H9 (cell line): ENCODE data around the gene CFAP99. TPM values are rescaled to one million over a fixed set of nuclear protein-coding genes. Genes with fewer than 3 reads are reported as not detected.
A peak's percentile ranks its signal among the peaks of the same experiment; 100 is the strongest.

Experiments
- DNase-seq: peaks from one replicate; pipeline ENCODE4 v3.0.0-alpha.2; 2017
- H2AFZ ChIP-seq: one replicate; pipeline ENCODE4 v1.6.1; 2013; ENCODE audit warnings: mild to moderate bottlenecking, low read length, control low read depth, moderate library complexity
- H2AK5ac ChIP-seq: 2 replicates; pipeline ENCODE4 v1.6.1; 2013; ENCODE audit warnings: low read length, control low read depth, mixed read lengths; ENCODE audit not compliant: insufficient read length
- H2BK120ac ChIP-seq: one replicate; pipeline ENCODE4 v1.6.1; 2013; ENCODE audit warnings: low read depth, mild to moderate bottlenecking, low read length, control low read depth, inconsistent platforms; ENCODE audit not compliant: poor library complexity, severe bottlenecking
- H2BK12ac ChIP-seq: 2 replicates; pipeline ENCODE4 v1.6.1; 2013; ENCODE audit warnings: low read length, control low read depth, mixed read lengths, low read depth; ENCODE audit not compliant: insufficient read length
- H2BK15ac ChIP-seq: 2 replicates; pipeline ENCODE4 v1.6.1; 2013; ENCODE audit warnings: low read depth, low read length, control low read depth
- H2BK20ac ChIP-seq: one replicate; pipeline ENCODE4 v1.6.1; 2013; ENCODE audit warnings: low read depth, mild to moderate bottlenecking, low read length, control low read depth, inconsistent platforms; ENCODE audit not compliant: poor library complexity, severe bottlenecking
- H2BK5ac ChIP-seq: 2 replicates; pipeline ENCODE4 v1.6.1; 2013; ENCODE audit warnings: low read length, control low read depth, mixed read lengths; ENCODE audit not compliant: insufficient read length
- H3K14ac ChIP-seq: 2 replicates; pipeline ENCODE4 v1.6.1; 2013; ENCODE audit warnings: low read length, control low read depth; ENCODE audit not compliant: insufficient read depth
- H3K18ac ChIP-seq: 2 replicates; pipeline ENCODE4 v1.6.1; 2013; ENCODE audit warnings: low read depth, mild to moderate bottlenecking, mixed read lengths, low read length, control low read depth; ENCODE audit not compliant: insufficient read length
- H3K23ac ChIP-seq: 2 replicates; pipeline ENCODE4 v1.6.1; 2013; ENCODE audit warnings: low read length, control low read depth, mixed read lengths, low read depth; ENCODE audit not compliant: insufficient read length
- H3K23me2 ChIP-seq: 2 replicates; pipeline ENCODE4 v1.6.1; 2013; ENCODE audit warnings: low read depth, mild to moderate bottlenecking, mixed read lengths, low read length, control low read depth; ENCODE audit not compliant: insufficient read length, poor library complexity, severe bottlenecking
- H3K27ac ChIP-seq: 2 replicates; pipeline ENCODE4 v1.5.1; 2013; ENCODE audit warnings: low read length, control low read depth, mixed read lengths, low read depth; ENCODE audit not compliant: insufficient read length
- H3K27me3 ChIP-seq: 2 replicates; pipeline ENCODE4 v1.6.1; 2013; ENCODE audit warnings: low read length, control low read depth, inconsistent platforms; ENCODE audit not compliant: insufficient read depth
- H3K4ac ChIP-seq: 2 replicates; pipeline ENCODE4 v1.6.1; 2013; ENCODE audit warnings: low read depth, mild to moderate bottlenecking, control low read depth, inconsistent platforms, low read length, moderate library complexity
- H3K4me1 ChIP-seq: 2 replicates; pipeline ENCODE4 v1.6.1; 2013; ENCODE audit warnings: low read length, control low read depth, inconsistent platforms; ENCODE audit not compliant: insufficient read depth
- H3K4me2 ChIP-seq: 2 replicates; pipeline ENCODE4 v1.6.1; 2013; ENCODE audit warnings: low read length, control low read depth, mixed read lengths; ENCODE audit not compliant: insufficient read length, insufficient read depth
- H3K56ac ChIP-seq: 2 replicates; pipeline ENCODE4 v1.6.1; 2013; ENCODE audit warnings: low read depth, mild to moderate bottlenecking, mixed read lengths, low read length, control low read depth; ENCODE audit not compliant: insufficient read length
- H3K79me1 ChIP-seq: 2 replicates; pipeline ENCODE4 v1.6.1; 2013; ENCODE audit warnings: low read depth, mild to moderate bottlenecking, moderate library complexity, low read length, control low read depth, inconsistent platforms; ENCODE audit not compliant: insufficient read depth, poor library complexity, severe bottlenecking
- H3K79me2 ChIP-seq: 2 replicates; pipeline ENCODE4 v1.6.1; 2013; ENCODE audit warnings: low read length, control low read depth, inconsistent platforms; ENCODE audit not compliant: insufficient read depth
- H3K9ac ChIP-seq: 2 replicates; pipeline ENCODE4 v1.6.1; 2013; ENCODE audit warnings: low read length, control low read depth, mixed read lengths; ENCODE audit not compliant: insufficient read length; ENCODE audit errors: extremely low read depth
- H3K9me3 ChIP-seq: one replicate; pipeline ENCODE4 v1.6.1; 2013; ENCODE audit warnings: low read depth, low read length, inconsistent platforms; ENCODE audit not compliant: control insufficient read depth
- H3T11ph ChIP-seq: one replicate; pipeline ENCODE4 v1.6.1; 2013; ENCODE audit warnings: mild to moderate bottlenecking, low read length, control low read depth, inconsistent platforms
- H4K20me1 ChIP-seq: one replicate; pipeline ENCODE4 v1.6.1; 2013; ENCODE audit not compliant: control insufficient read depth, insufficient read length, insufficient read depth
- H4K5ac ChIP-seq: 2 replicates; pipeline ENCODE4 v1.6.1; 2013; ENCODE audit warnings: low read depth, mild to moderate bottlenecking, mixed read lengths, low read length, control low read depth; ENCODE audit not compliant: insufficient read length
- H4K8ac ChIP-seq: replicated peaks from 2 replicates; pipeline ENCODE4 v1.6.1; 2013; ENCODE audit warnings: low read length, control low read depth, mixed read lengths, low read depth; ENCODE audit not compliant: insufficient read length
- H4K91ac ChIP-seq: 2 replicates; pipeline ENCODE4 v1.6.1; 2013; ENCODE audit warnings: low read depth, mild to moderate bottlenecking, moderate library complexity, mixed read lengths, low read length, control low read depth; ENCODE audit not compliant: insufficient read length
- H3K27ac Mint-ChIP-seq, 3 experiments: 2 replicates in 2 of 3; 3 replicates in 1 of 3; pipeline ENCODE4 v1.8.0; 2020 to 2021; ENCODE audit warnings: mixed read lengths in 3 of 3, mild to moderate bottlenecking in 1 of 3, moderate library complexity in 1 of 3
- H3K27me3 Mint-ChIP-seq: 2 replicates; pipeline ENCODE4 v1.8.0; 2021; ENCODE audit warnings: low read depth, mild to moderate bottlenecking, moderate library complexity, mixed read lengths
- H3K36me3 Mint-ChIP-seq, 3 experiments: 2 replicates in 2 of 3; 3 replicates in 1 of 3; pipeline ENCODE4 v1.8.0; 2020 to 2021; ENCODE audit warnings: low read depth in 3 of 3, mixed read lengths in 3 of 3; ENCODE audit not compliant: insufficient read depth in 1 of 3
- H3K4me1 Mint-ChIP-seq, 2 experiments: 2 replicates each; pipeline ENCODE4 v1.8.0; 2020; ENCODE audit warnings: mixed read lengths in 2 of 2
- H3K4me3 Mint-ChIP-seq, 2 experiments: 2 replicates in 1 of 2; 3 replicates in 1 of 2; pipeline ENCODE4 v1.8.0; 2020 to 2021; ENCODE audit warnings: mild to moderate bottlenecking in 2 of 2, mixed read lengths in 2 of 2, moderate library complexity in 1 of 2
- H3K9me3 Mint-ChIP-seq, 2 experiments: 2 replicates in 1 of 2; 3 replicates in 1 of 2; pipeline ENCODE4 v1.8.0; 2020; ENCODE audit warnings: mild to moderate bottlenecking in 2 of 2, mixed read lengths in 2 of 2, moderate library complexity in 1 of 2
- CTCF ChIP-seq: fragments of 200-600 bp; sonication (generic); conservative IDR thresholded peaks from 3 replicates; pipeline ENCODE4 v1.8.0; 2021; ENCODE audit warnings: antibody characterized with exemption, mild to moderate bottlenecking
- WGBS: extraction: QIAGEN DNeasy Blood & Tissue Kit; methylation state at CpG from one replicate; pipeline ENCODE4 v1.1.7; 2013; ENCODE audit warnings: missing lambda C conversion rate, low lambda C conversion rate, mixed read lengths; ENCODE audit not compliant: insufficient read length; ENCODE audit errors: extremely low coverage; 5-methylcytosine and 5-hydroxymethylcytosine counted together
- total RNA-seq: library from RNA; stranded (reverse); gene quantifications from 2 replicates; pipeline ENCODE4 v1.2.1, GENCODE V29; 2021

CFAP99 gene
- total RNA-seq, 1 experiment from 2014 or later = 0.35 TPM

GRCh38 chr4:2417765-2418649, 748 bp upstream of the CFAP99 start, which contains the start of gene ZFYVE28:
TSS of gene ZFYVE28 (minus strand) at chr4:2418645. CDS start at chr4:2418323, 322 bp downstream.
- H3K4me3 Mint-ChIP-seq = peak within 1 kb of the TSS; percentile 69 to 95
- peaks cover 43 to 45% of the 10 kb centered on the region in 2 experiments for H3K4me1 Mint-ChIP-seq
- no peaks in the 10 kb centered on the region; a peak in 1 of 7 replicates for H3K36me3 Mint-ChIP-seq
- Histone ChIP-seq H3K18ac (no peak within 1 kb of the TSS), H4K8ac (no peak within 1 kb of the TSS), H3K14ac (no peak within 1 kb of the TSS), H3K27ac (no peak within 1 kb of the TSS), H3K23ac (no peak within 1 kb of the TSS), H3K4me2 (peak within 1 kb of the TSS; percentile 68), H3K56ac (no peak within 1 kb of the TSS), H3K4ac (no peak within 1 kb of the TSS), H4K91ac (no peak within 1 kb of the TSS), H3K4me1 (peaks cover 6% of the 10 kb centered on the region; the same call in 1 of the 2 replicates), H2BK20ac (no peak within 1 kb of the TSS), H3K79me1 (no peaks in the 10 kb centered on the region), H3K79me2 (no peaks in the 10 kb centered on the region), H3T11ph (no peak within 1 kb of the TSS), H3K23me2 (peaks cover 27% of the 10 kb centered on the region), H3K9ac (no peak within 1 kb of the TSS), H4K20me1 (peaks cover 3% of the 10 kb centered on the region), H4K5ac (no peak within 1 kb of the TSS), H3K9me3 (no peaks in the 10 kb centered on the region), H2BK5ac (no peak within 1 kb of the TSS), H2BK15ac (no peak within 1 kb of the TSS), H2BK120ac (no peak within 1 kb of the TSS), H2AFZ (no peak within 1 kb of the TSS), H3K27me3 (peaks cover 33% of the 10 kb centered on the region; the same call in 1 of the 2 replicates), H2AK5ac (no peak within 1 kb of the TSS), H2BK12ac (no peak within 1 kb of the TSS)
- no peak for TF ChIP-seq CTCF
- peaks cover 0 to 3% of the 10 kb centered on the region in 2 experiments; a peak in 4 of 5 replicates for H3K9me3 Mint-ChIP-seq
- 0 out of 7 replicates have a peak within 1 kb of the TSS, but pooled peaks of 1 of the 3 experiments have one; percentile 1 for H3K27ac Mint-ChIP-seq
- no CpG with 5 or more reads among the region's 90 CpGs for WGBS
- peaks cover 88% of the 10 kb centered on the region for H3K27me3 Mint-ChIP-seq
- DNase-seq = no peak
